GM12878 (cell line): Measurements from ENCODE around the gene PC. TPM values are rescaled to one million over a fixed set of nuclear protein-coding genes. Genes with fewer than 3 reads are reported as not detected.

ENCODE experiments used
- CBX5 ChIP-seq: sonication (generic); IDR thresholded peaks from 2 replicates; pipeline ENCODE4 v1.6.1; 2016; ENCODE audit warnings: low read depth, moderate library complexity, mild to moderate bottlenecking, inconsistent platforms
- E2F8 ChIP-seq: fragments of 450-650 bp; IDR thresholded peaks from 2 replicates; pipeline ENCODE4 v1.6.1; 2018; ENCODE audit warnings: mild to moderate bottlenecking, low read depth, moderate library complexity; ENCODE audit not compliant: partially characterized antibody
- KDM1A ChIP-seq: fragments of 200-600 bp; sonication (generic); IDR thresholded peaks from 2 replicates; pipeline ENCODE4 v1.6.1; 2016; ENCODE audit warnings: borderline replicate concordance
- MYC ChIP-seq: IDR thresholded peaks from 2 replicates; pipeline ENCODE4 v1.6.1; 2011; ENCODE audit warnings: mild to moderate bottlenecking, low read length, moderate library complexity, inconsistent platforms; ENCODE audit not compliant: insufficient read depth, insufficient replicate concordance, insufficient read length, severe bottlenecking
- NBN ChIP-seq: fragments of 450-650 bp; IDR thresholded peaks from 2 replicates; pipeline ENCODE4 v1.6.1; 2016
- NFXL1 ChIP-seq: fragments of 450-650 bp; IDR thresholded peaks from 2 replicates; pipeline ENCODE4 v1.6.1; 2017; ENCODE audit warnings: antibody characterized with exemption, mild to moderate bottlenecking, borderline replicate concordance
- NKRF ChIP-seq: fragments of 450-650 bp; conservative IDR thresholded peaks from 2 replicates; pipeline ENCODE4 v1.6.1; 2017; ENCODE audit warnings: mild to moderate bottlenecking, moderate library complexity
- NR2F1 ChIP-seq: fragments of 450-650 bp; conservative IDR thresholded peaks from 2 replicates; pipeline ENCODE4 v1.6.1; 2017; ENCODE audit warnings: mild to moderate bottlenecking
- POLR2AphosphoS2 ChIP-seq: IDR thresholded peaks from 2 replicates; pipeline ENCODE4 v1.6.1; 2011; ENCODE audit warnings: low read depth, mild to moderate bottlenecking, low read length, improper control_type of control experiment, moderate library complexity
- RAD21 ChIP-seq: IDR thresholded peaks from 2 replicates; pipeline ENCODE4 v1.6.1; 2011; ENCODE audit warnings: mild to moderate bottlenecking, low read depth, low read length, moderate library complexity; ENCODE audit not compliant: insufficient read depth
- RFX5 ChIP-seq: IDR thresholded peaks from 2 replicates; pipeline ENCODE4 v1.6.1; 2011; ENCODE audit warnings: low read depth, low read length, improper control_type of control experiment
- SMAD5 ChIP-seq: IDR thresholded peaks from 2 replicates; pipeline ENCODE4 v1.6.1; 2016; ENCODE audit warnings: antibody characterized with exemption, low read depth
- SREBF1 ChIP-seq: IDR thresholded peaks from 2 replicates; pipeline ENCODE4 v1.6.1; 2012; ENCODE audit warnings: mild to moderate bottlenecking, low read length
- STAT1 ChIP-seq: fragments of 450-650 bp; conservative IDR thresholded peaks from 2 replicates; pipeline ENCODE4 v1.6.1; 2014; ENCODE audit warnings: antibody characterized with exemption, mild to moderate bottlenecking
- ZBTB11 ChIP-seq: fragments of 450-650 bp; formaldehyde crosslinking; IDR thresholded peaks from 2 replicates; pipeline ENCODE4 v1.5.0; 2022; ENCODE audit warnings: mild to moderate bottlenecking, missing genetic modification characterization
- ZNF207 ChIP-seq: fragments of 450-650 bp; IDR thresholded peaks from 2 replicates; pipeline ENCODE4 v1.6.1; 2014; ENCODE audit warnings: antibody characterized with exemption, mild to moderate bottlenecking, borderline replicate concordance
- ZNF592 ChIP-seq: fragments of 450-650 bp; IDR thresholded peaks from 2 replicates; pipeline ENCODE4 v1.6.1; 2017; ENCODE audit warnings: mild to moderate bottlenecking, moderate library complexity
- polyA plus RNA-seq, 11 experiments: library from polyadenylated mRNA; depleted of rRNA in 4 of 11; unstranded in 6 of 11; stranded (reverse) in 5 of 11; fragments of >200 nt; fragmentation: Nextera tagmentation in 4 of 11; fragmentation: Illumina TruSeq in 1 of 11; extraction: Ambion mirVana in 4 of 11; extraction: Trizol in 1 of 11; gene quantifications; 1 replicate in 1 of 11; 2 replicates in 10 of 11; pipeline versions ENCODE4 v1.2.1 to v1.2.3, GENCODE V29; 2011 to 2016; ENCODE audit warnings: inconsistent platforms in 2 of 11, missing spikeins in 2 of 11, low read depth in 1 of 11
- total RNA-seq, 4 experiments: library from RNA; depleted of rRNA in 3 of 4; stranded (reverse); fragments of >200 nt in 3 of 4; fragmentation: Illumina TruSeq in 1 of 4; extraction: Trizol in 1 of 4; gene quantifications; 2 replicates each; pipeline versions ENCODE4 v1.2.1 to v1.2.3, GENCODE V29; 2013 to 2021

PC gene
- total and polyA plus RNA-seq, 10 of the 15 experiments (the other 5 are each of a cell fraction or from before 2014, with no cell fraction given): 0.22 to 10.3 (median 4.5) TPM

DNA sequence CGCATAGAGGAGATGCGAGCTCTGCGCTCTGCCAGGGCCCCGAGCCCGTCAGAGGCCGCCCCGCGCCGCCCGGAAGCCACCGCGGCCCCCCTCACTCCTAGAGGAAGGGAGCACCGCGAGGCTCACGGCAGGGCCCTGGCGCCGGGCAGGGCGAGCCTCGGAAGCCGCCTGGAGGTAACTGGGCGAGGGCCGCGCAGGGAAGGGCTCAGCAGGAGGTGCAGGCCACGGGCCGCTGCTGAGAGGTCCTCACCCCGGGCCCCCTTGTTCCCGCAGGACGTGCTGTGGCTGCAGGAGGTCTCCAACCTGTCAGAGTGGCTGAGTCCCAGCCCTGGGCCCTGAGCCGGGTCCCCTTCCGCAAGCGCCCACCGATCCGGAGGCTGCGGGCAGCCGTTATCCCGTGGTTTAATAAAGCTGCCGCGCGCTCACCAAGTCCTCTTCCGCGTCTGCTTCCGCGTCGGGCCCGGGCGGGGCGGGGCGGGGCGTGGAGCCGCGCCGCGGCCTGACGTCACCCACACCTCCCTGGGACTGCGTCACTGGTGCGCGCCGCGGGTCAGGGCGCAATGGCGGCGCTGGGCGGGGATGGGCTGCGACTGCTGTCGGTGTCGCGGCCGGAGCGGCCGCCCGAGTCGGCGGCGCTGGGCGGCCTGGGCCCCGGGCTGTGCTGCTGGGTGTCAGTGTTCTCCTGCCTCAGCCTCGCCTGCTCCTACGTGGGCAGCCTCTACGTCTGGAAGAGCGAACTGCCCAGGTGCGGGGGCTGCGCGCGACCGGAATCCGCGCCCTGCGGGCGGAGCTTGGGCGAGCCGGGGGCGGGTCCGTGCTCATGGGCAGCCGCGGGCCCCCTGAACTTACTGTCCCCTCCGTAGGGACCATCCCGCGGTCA is 115.0 kb downstream of the PC start, which contains the start of gene RCE1 (continued):
- no peak for TF ChIP-seq KDM1A
- no peak for TF ChIP-seq CBX5
- TF ChIP-seq NKRF: peak; percentile 84
- TF ChIP-seq NR2F1: peak; percentile 91
- no peak for TF ChIP-seq SREBF1
- no peak for TF ChIP-seq RAD21
- peak; percentile 63; the same call in 1 of the 2 replicates for TF ChIP-seq NBN
- peak; percentile 94 for TF ChIP-seq ZNF207
- TF ChIP-seq E2F8: no peak
- TF ChIP-seq SMAD5: peak; percentile 79
- peak; percentile 18 for TF ChIP-seq MYC
- TF ChIP-seq RFX5: peak; percentile 69
- TF ChIP-seq ZBTB11 (CRISPR knock-in tag): no peak
- peak; percentile 35; the same call in 1 of the 2 replicates for TF ChIP-seq STAT1
- TF ChIP-seq ZNF592: peak; percentile 82
- TF ChIP-seq NFXL1: 0 out of 2 replicates have a peak, but pooled peaks have one; percentile 88
- peak; percentile 90 for TF ChIP-seq POLR2AphosphoS2
